CD4-positive, alpha-beta memory T cell (primary cell): ENCODE measurements around the gene RPL36. TPM values are rescaled to one million over a fixed set of nuclear protein-coding genes. Genes with fewer than 3 reads are reported as not detected.

Experiments used
- CTCF ChIA-PET: fragments of 350-600 bp; sonication (Branson Sonifier 250); formaldehyde crosslinking; loops from one replicate; lab custom pipeline; 2021; ENCODE audit warnings: inconsistent platforms; ENCODE audit not compliant: partially characterized antibody; lab: Charles Lee
- POLR2A ChIA-PET: fragments of 350-600 bp; sonication (Branson Sonifier 250); formaldehyde crosslinking; loops from one replicate; lab custom pipeline; 2021; ENCODE audit not compliant: partially characterized antibody; lab: Charles Lee
- DNase-seq, 5 donors: peaks; one replicate each; pipeline versions ENCODE4 v3.0.0 to v3.0.0-alpha.2; 2020 to 2022; ENCODE audit warnings: mixed read lengths in 1 of 5
- H3K27ac ChIP-seq: one replicate; pipeline ENCODE4 v1.7.0; 2013; ENCODE audit warnings: low read depth, low read length
- H3K27me3 ChIP-seq: 2 replicates; pipeline ENCODE4 v1.7.0; 2013; ENCODE audit warnings: mild to moderate bottlenecking, low read length, moderate library complexity; ENCODE audit not compliant: insufficient read depth
- H3K36me3 ChIP-seq: 2 replicates; pipeline ENCODE4 v1.7.0; 2013; ENCODE audit warnings: mild to moderate bottlenecking, low read length, moderate library complexity; ENCODE audit not compliant: insufficient read depth
- H3K4me1 ChIP-seq: 2 replicates; pipeline ENCODE4 v1.7.0; 2013; ENCODE audit warnings: mild to moderate bottlenecking, low read length, moderate library complexity; ENCODE audit not compliant: insufficient read depth
- H3K4me3 ChIP-seq, 2 donors: one replicate each; pipeline ENCODE4 v1.7.0; 2013; ENCODE audit warnings: low read length in 2 of 2, mild to moderate bottlenecking in 1 of 2
- H3K9me3 ChIP-seq, 2 donors: one replicate each; pipeline ENCODE4 v1.7.0; 2013; ENCODE audit warnings: low read length in 2 of 2, control low read depth in 1 of 2; ENCODE audit not compliant: control insufficient read depth in 1 of 2
- H3K27ac Mint-ChIP-seq, 7 donors: one replicate each; pipeline ENCODE4 v1.8.0; 2020 to 2021; ENCODE audit warnings: mixed read lengths in 7 of 7, mild to moderate bottlenecking in 6 of 7, inconsistent platforms in 3 of 7, moderate library complexity in 3 of 7
- H3K27me3 Mint-ChIP-seq, 2 donors: one replicate each; pipeline ENCODE4 v1.8.0; 2020 to 2021; ENCODE audit warnings: mixed read lengths in 2 of 2
- H3K36me3 Mint-ChIP-seq, 2 donors: one replicate each; pipeline ENCODE4 v1.8.0; 2020 to 2021; ENCODE audit warnings: mixed read lengths in 2 of 2, inconsistent platforms in 1 of 2, mild to moderate bottlenecking in 1 of 2
- H3K4me1 Mint-ChIP-seq, 4 donors: one replicate each; pipeline ENCODE4 v1.8.0; 2020 to 2021; ENCODE audit warnings: mixed read lengths in 4 of 4, mild to moderate bottlenecking in 1 of 4
- H3K4me3 Mint-ChIP-seq, 8 donors: one replicate each; pipeline ENCODE4 v1.8.0; 2020 to 2021; ENCODE audit warnings: mixed read lengths in 8 of 8, mild to moderate bottlenecking in 7 of 8, moderate library complexity in 6 of 8, inconsistent platforms in 3 of 8
- H3K9me3 Mint-ChIP-seq, 8 donors: one replicate each; pipeline ENCODE4 v1.8.0; 2020 to 2021; ENCODE audit warnings: mixed read lengths in 8 of 8, mild to moderate bottlenecking in 5 of 8, inconsistent platforms in 3 of 8, moderate library complexity in 1 of 8
- intact Hi-C: fragments of 100-400 bp; cut with micrococcal nuclease; formaldehyde crosslinking; loops from one replicate; pipeline ENCODE4 v1.15.1; 2023
- polyA plus RNA-seq, 2 donors: library from polyadenylated mRNA; unstranded; fragments of 300-500 nt; fragmentation: Illumina TruSeq; gene quantifications; one replicate each; pipeline ENCODE4 v1.2.3, GENCODE V29; 2021
- total RNA-seq, 2 experiments: library from RNA; stranded (reverse); gene quantifications; one replicate each; pipeline ENCODE4 v1.2.3, GENCODE V29; 2021

Gene RPL36
- total and polyA plus RNA-seq, 4 experiments from 2014 or later: 1,675 to 2,485 (median 1,812) TPM

- peaks cover 10% of the 10 kb centered on the region for H3K4me1 ChIP-seq
- H3K9me3 ChIP-seq: no peaks in the 10 kb centered on the region
- Mint-ChIP-seq H3K4me1 (peaks cover 10 to 17% (median 13%) of the 10 kb centered on the region in 4 donors), H3K36me3 (peaks cover 0 to 41% of the 10 kb centered on the region in 2 donors), H3K27ac (no peak overlapping the region), H3K4me3 (no peak overlapping the region), H3K9me3 (peaks cover 0 to 3% (median 0%) of the 10 kb centered on the region in 8 donors), H3K27me3 (no peaks in the 10 kb centered on the region)
- no peak overlapping the region for H3K4me3 ChIP-seq
- H3K27me3 ChIP-seq: no peaks in the 10 kb centered on the region
- POLR2A ChIA-PET: interaction anchor here (0.6 to 1.6 kb wide), 2 partner anchors 22 to 23 kb away, joined by 3 to 4 read pairs; no protein-coding TSS in a partner anchor
- H3K27ac ChIP-seq: no peak overlapping the region
- H3K36me3 ChIP-seq: peaks cover 28% of the 10 kb centered on the region
- CTCF ChIA-PET: interaction anchor here (1.0 kb wide), 1 partner anchor 26 kb away, joined by 3 read pairs; no protein-coding TSS in a partner anchor
- intact Hi-C loops: no loop called here
- no peak for DNase-seq
Observed at GRCh38 chr19:5713228-5713627, 23.1 kb downstream of the RPL36 start.

GRCh38 chr19:5714816-5715215, 24.7 kb downstream of the RPL36 start:
- CTCF ChIA-PET: interaction anchor here (1.5 kb wide), 1 partner anchor 25 kb away, joined by 6 read pairs; the partner anchor contains the start of gene RPL36
- Histone ChIP-seq H3K36me3 (peaks cover 28% of the 10 kb centered on the region), H3K27me3 (no peaks in the 10 kb centered on the region), H3K9me3 (no peaks in the 10 kb centered on the region), H3K4me3 (no peak overlapping the region), H3K27ac (no peak overlapping the region), H3K4me1 (peaks cover 23% of the 10 kb centered on the region)
- Mint-ChIP-seq H3K27me3 (no peaks in the 10 kb centered on the region), H3K36me3 (peaks cover 0 to 50% of the 10 kb centered on the region in 2 donors), H3K9me3 (peaks cover 0 to 5% (median 0%) of the 10 kb centered on the region in 8 donors), H3K27ac (no peak overlapping the region), H3K4me1 (peaks cover 19 to 30% (median 24%) of the 10 kb centered on the region in 4 donors), H3K4me3 (no peak overlapping the region)
- no peak for DNase-seq
- intact Hi-C loops: no loop called here
- POLR2A ChIA-PET: interaction anchor here (0.7 to 0.9 kb wide), 2 partner anchors 23 to 275 kb away, joined by 3 read pairs; no protein-coding TSS in a partner anchor

- CTCF ChIA-PET: interaction anchor here (1.9 to 3.8 kb wide), 2 partner anchors 27 to 28 kb away, joined by 8 to 36 read pairs; partner anchors contain the start of gene RPL36
- peaks cover 0 to 43% of the 10 kb centered on the region in 2 donors for H3K36me3 Mint-ChIP-seq
Observed at GRCh38 chr19:5717215-5717935, 27.3 kb downstream of the RPL36 start.

GRCh38 chr19:5718037-5718578, 28.0 kb downstream of the RPL36 start:
- DNase-seq: no peak
- H3K27ac Mint-ChIP-seq: peak overlapping the region; percentile 86 to 98 (median 92)

More at GRCh38 chr19:5717215-5717935, 27.3 kb downstream of the RPL36 start:
- H3K27me3 Mint-ChIP-seq: peaks cover 0 to 4% of the 10 kb centered on the region in 2 donors
- Histone ChIP-seq H3K9me3 (no peaks in the 10 kb centered on the region), H3K27me3 (no peaks in the 10 kb centered on the region), H3K4me3 (no peak overlapping the region), H3K4me1 (peaks cover 23% of the 10 kb centered on the region), H3K36me3 (peaks cover 13% of the 10 kb centered on the region), H3K27ac (peak overlapping the region; percentile 9)
- no peak for DNase-seq
- intact Hi-C loops: no loop called here
- peak overlapping the region; percentile 52 to 98 (median 81) for H3K27ac Mint-ChIP-seq
- H3K4me3 Mint-ChIP-seq: peak overlapping the region in 5 of 8 donors; percentile 11 to 73 (median 58)
- POLR2A ChIA-PET: interaction anchor here (0.7 to 5.7 kb wide), 3 partner anchors 27 to 73 kb away, joined by 3 to 79 read pairs (median 5); partner anchors contain the start of gene RPL36
- peaks cover 20 to 37% (median 27%) of the 10 kb centered on the region in 4 donors for H3K4me1 Mint-ChIP-seq
- H3K9me3 Mint-ChIP-seq: peaks cover 0 to 9% (median 0%) of the 10 kb centered on the region in 8 donors

GRCh38 chr19:5718579-5719273, 28.6 kb downstream of the RPL36 start:
- H3K4me3 Mint-ChIP-seq: peak overlapping the region; percentile 83 to 94 (median 90)
- H3K27ac Mint-ChIP-seq: peak overlapping the region; percentile 91 to 98 (median 92)
- CTCF ChIA-PET: interaction anchor here (0.7 to 3.8 kb wide), 5 partner anchors 10 to 85 kb away, joined by 3 to 36 read pairs (median 6); partner anchors contain the start of gene RPL36

More at GRCh38 chr19:5718037-5718578, 28.0 kb downstream of the RPL36 start:
- Mint-ChIP-seq H3K4me3 (peak overlapping the region; percentile 83 to 94 (median 90)), H3K27me3 (peaks cover 0 to 4% of the 10 kb centered on the region in 2 donors), H3K9me3 (peaks cover 0 to 9% (median 0%) of the 10 kb centered on the region in 8 donors), H3K36me3 (peaks cover 0 to 39% of the 10 kb centered on the region in 2 donors), H3K4me1 (peaks cover 20 to 37% (median 27%) of the 10 kb centered on the region in 4 donors)
- intact Hi-C loops: no loop called here
- Histone ChIP-seq H3K27me3 (no peaks in the 10 kb centered on the region), H3K36me3 (peaks cover 13% of the 10 kb centered on the region), H3K27ac (peak overlapping the region; percentile 9), H3K4me1 (peaks cover 23% of the 10 kb centered on the region), H3K4me3 (no peak overlapping the region), H3K9me3 (no peaks in the 10 kb centered on the region)
- CTCF ChIA-PET: interaction anchor here (1.1 to 3.8 kb wide), 2 partner anchors 29 to 31 kb away, joined by 6 to 36 read pairs; partner anchors contain the start of gene RPL36
- POLR2A ChIA-PET: interaction anchor here (0.7 to 5.7 kb wide), 4 partner anchors 10 to 72 kb away, joined by 3 to 79 read pairs (median 4); partner anchors contain the start of gene RPL36

GRCh38 chr19:5719274-5719960, 29.3 kb downstream of the RPL36 start:
- peaks cover 20 to 37% (median 27%) of the 10 kb centered on the region in 4 donors for H3K4me1 Mint-ChIP-seq
- peak in 1 of 5 donors; percentile 62 for DNase-seq

More at GRCh38 chr19:5718579-5719273, 28.6 kb downstream of the RPL36 start:
- H3K27ac ChIP-seq: peak overlapping the region; percentile 89
- H3K4me3 ChIP-seq: peak overlapping the region; percentile 68 to 92
- peaks cover 20 to 37% (median 27%) of the 10 kb centered on the region in 4 donors for H3K4me1 Mint-ChIP-seq
- peak in 1 of 5 donors; percentile 62 for DNase-seq
- POLR2A ChIA-PET: interaction anchor here (0.7 to 5.7 kb wide), 7 partner anchors 11 to 96 kb away, joined by 3 to 79 read pairs (median 4); partner anchors contain the start of genes RPL36, SAFB and SAFB2
- peaks cover 23% of the 10 kb centered on the region for H3K4me1 ChIP-seq
- H3K27me3 Mint-ChIP-seq: peaks cover 0 to 4% of the 10 kb centered on the region in 2 donors
- peaks cover 9% of the 10 kb centered on the region for H3K36me3 ChIP-seq
- peaks cover 0 to 6% (median 0%) of the 10 kb centered on the region in 8 donors for H3K9me3 Mint-ChIP-seq
- H3K9me3 ChIP-seq: no peaks in the 10 kb centered on the region
- intact Hi-C loops: no loop called here
- peaks cover 0 to 35% of the 10 kb centered on the region in 2 donors for H3K36me3 Mint-ChIP-seq
- H3K27me3 ChIP-seq: no peaks in the 10 kb centered on the region

More at GRCh38 chr19:5719274-5719960, 29.3 kb downstream of the RPL36 start:
- Mint-ChIP-seq H3K27ac (peak overlapping the region; percentile 92 to 99 (median 97)), H3K9me3 (peaks cover 0 to 6% (median 0%) of the 10 kb centered on the region in 8 donors), H3K4me3 (peak overlapping the region; percentile 90 to 97 (median 90)), H3K27me3 (peaks cover 0 to 4% of the 10 kb centered on the region in 2 donors), H3K36me3 (peaks cover 0 to 28% of the 10 kb centered on the region in 2 donors)
- ChIA-PET POLR2A (interaction anchor here (0.6 to 5.7 kb wide), 17 partner anchors 12 to 1082 kb away, joined by 3 to 79 read pairs (median 4); partner anchors contain the start of genes DUS3L, FEM1A, NDUFA11 and RPL36), CTCF (interaction anchor here (0.9 to 3.8 kb wide), 6 partner anchors 28 to 108 kb away, joined by 3 to 36 read pairs (median 6); partner anchors contain the start of gene RPL36)
- Histone ChIP-seq H3K27me3 (no peaks in the 10 kb centered on the region), H3K27ac (peak overlapping the region; percentile 89), H3K9me3 (no peaks in the 10 kb centered on the region), H3K4me3 (peak overlapping the region; percentile 87 to 92), H3K4me1 (peaks cover 23% of the 10 kb centered on the region), H3K36me3 (peaks cover 4% of the 10 kb centered on the region)
- intact Hi-C loops: no loop called here
